Activated CD4-positive, alpha-beta T cell treated with anti-CD3 and anti-CD28 coated beads, Interleukin-2, amount 50 U/mL, for 1 hour (primary cell): Measurements from ENCODE around the gene SOX10.

Experiments
- DNase-seq: peaks from one replicate; pipeline ENCODE4 v3.0.0-alpha.2; 2020

Gene SOX10

DNA sequence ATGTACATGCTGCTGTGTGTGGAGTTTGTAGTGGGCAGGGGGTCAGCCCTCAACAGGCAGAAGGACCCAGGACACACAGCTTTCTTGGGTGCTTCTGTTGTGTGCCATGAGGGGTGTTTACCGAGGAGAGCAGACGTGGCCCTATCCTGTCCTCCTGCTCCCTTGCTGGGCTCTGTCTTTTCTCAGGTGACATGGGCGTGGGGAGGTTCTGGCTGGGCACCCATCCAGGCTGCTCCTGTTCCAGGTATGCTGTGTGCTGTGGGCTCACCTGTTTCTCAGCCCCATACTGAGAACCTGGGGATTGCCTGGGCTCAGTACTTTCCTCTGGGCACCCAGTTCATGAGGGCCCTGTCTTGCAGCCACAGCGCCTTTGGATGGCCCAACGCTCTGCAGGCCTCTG is 55.0 kb downstream of the SOX10 start:
- no peak for DNase-seq

- DNase-seq = no peak
Measured at GRCh38 chr22:37927637-37927936, 56.8 kb downstream of the SOX10 start.

- DNase-seq = no peak
Measured at GRCh38 chr22:37926771-37927636, 57.4 kb downstream of the SOX10 start.

GRCh38 chr22:37926358-37926757 is 58.0 kb downstream of the SOX10 start:
- no peak for DNase-seq

DNA sequence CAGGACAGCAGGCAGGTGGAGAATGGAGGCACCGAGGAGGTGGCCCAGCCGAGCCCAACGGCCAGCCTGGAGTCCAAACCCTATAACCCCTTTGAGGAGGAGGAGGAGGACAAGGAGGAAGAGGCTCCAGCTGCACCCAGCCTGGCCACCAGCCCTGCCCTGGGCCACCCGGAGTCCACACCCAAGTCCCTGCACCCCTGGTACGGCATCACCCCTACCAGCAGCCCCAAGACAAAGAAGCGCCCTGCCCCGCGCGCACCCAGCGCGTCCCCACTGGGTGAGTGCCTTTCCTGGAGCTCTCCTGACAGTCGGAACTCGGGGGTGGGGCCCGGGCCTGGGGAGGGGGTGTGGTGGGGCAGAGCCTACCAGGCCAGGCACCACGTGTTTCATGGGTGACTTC is 58.6 kb downstream of the SOX10 start:
- no peak for DNase-seq

GRCh38 chr22:37925330-37925729 is 59.0 kb downstream of the SOX10 start:
- DNase-seq = no peak

DNA sequence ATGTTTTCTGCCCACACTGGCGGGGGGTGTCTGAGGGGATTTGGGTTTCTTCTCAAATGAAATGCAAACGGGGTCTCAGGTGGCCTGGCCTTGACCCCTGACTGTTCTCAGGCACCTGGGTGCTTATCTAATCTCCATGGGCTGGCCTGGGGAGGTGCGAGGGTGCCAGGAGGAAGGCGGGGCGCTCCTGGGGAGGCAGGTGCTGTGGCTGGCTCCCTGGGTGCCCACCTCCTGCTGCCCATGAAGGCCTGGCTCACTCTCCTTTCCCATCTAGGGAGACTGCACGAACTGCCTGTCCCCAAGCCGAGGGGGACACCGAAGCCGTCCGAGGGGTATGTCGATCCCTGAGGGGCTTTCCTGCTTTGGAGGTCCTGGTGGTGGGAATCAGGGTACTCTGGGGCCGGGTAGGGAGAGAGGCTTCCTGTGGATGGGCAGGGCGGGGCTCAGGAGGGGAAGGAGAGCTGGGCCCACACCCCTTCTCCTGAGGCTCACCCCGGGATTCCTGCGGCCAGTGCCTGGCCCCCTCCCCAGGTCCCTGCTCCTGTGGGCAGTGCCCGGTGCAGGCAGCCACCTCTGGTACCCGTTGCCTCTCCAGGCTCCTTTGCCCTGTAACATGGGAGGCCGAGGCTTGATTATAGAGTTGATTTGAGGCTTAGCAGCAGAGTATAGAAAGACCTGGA is 59.8 kb downstream of the SOX10 start:
- no peak for DNase-seq

GRCh38 chr22:37923927-37924326 is 60.4 kb downstream of the SOX10 start:
- no peak for DNase-seq
